H1 (cell line): ENCODE data around the gene TIMM23. TPM values are rescaled to one million over a fixed set of nuclear protein-coding genes. Genes with fewer than 3 reads are reported as not detected.
"Not testable (repeated sequence)": the region's sequence is repeated elsewhere in the genome, so short reads cannot be mapped to it uniquely, and the experiment has no call there.

Source experiments
- CTCF ChIA-PET: fragments of 300-600 bp; sonication (Branson Sonifier 250); formaldehyde crosslinking; loops from one replicate; lab custom pipeline; 2021; ENCODE audit not compliant: partially characterized antibody; lab: Charles Lee
- POLR2A ChIA-PET: fragments of 300-600 bp; sonication (Branson Sonifier 250); formaldehyde crosslinking; loops from one replicate; lab custom pipeline; 2021; ENCODE audit warnings: inconsistent platforms; ENCODE audit not compliant: partially characterized antibody; lab: Charles Lee
- DNase-seq, 2 experiments: peaks; one replicate each; pipeline versions ENCODE4 v3.0.0 to v3.0.0-alpha.2; 2010 to 2022; ENCODE audit warnings: low spot score in 2 of 2, low read depth in 1 of 2, mixed read lengths in 1 of 2
- FAIRE-seq: peaks from 2 replicates; lab custom pipeline; 2011; peaks lifted over from hg19 to GRCh38; lab: Jason Lieb, UNC
- H2AFZ ChIP-seq: 2 replicates; pipeline ENCODE4 v1.8.1; 2012; ENCODE audit warnings: low read length, inconsistent platforms
- H2AK5ac ChIP-seq: 2 replicates; pipeline ENCODE4 v1.6.1; 2013; ENCODE audit warnings: low read depth, low read length
- H2BK120ac ChIP-seq: replicated peaks from 2 replicates; pipeline ENCODE3; 2013; ENCODE audit warnings: low read depth, low read length, inconsistent platforms
- H2BK12ac ChIP-seq: 2 replicates; pipeline ENCODE4 v1.6.1; 2013; ENCODE audit warnings: low read depth, low read length
- H2BK15ac ChIP-seq: 2 replicates; pipeline ENCODE4 v1.6.1; 2013; ENCODE audit warnings: low read length
- H2BK20ac ChIP-seq: 2 replicates; pipeline ENCODE4 v1.6.1; 2013; ENCODE audit warnings: low read length
- H2BK5ac ChIP-seq: 2 replicates; pipeline ENCODE4 v1.6.1; 2013; ENCODE audit warnings: low read depth, low read length
- H3K14ac ChIP-seq: 2 replicates; pipeline ENCODE4 v1.6.1; 2013; ENCODE audit warnings: inconsistent platforms; ENCODE audit not compliant: insufficient read length
- H3K18ac ChIP-seq: 2 replicates; pipeline ENCODE4 v1.6.1; 2013; ENCODE audit warnings: low read length; ENCODE audit errors: extremely low read depth
- H3K23ac ChIP-seq: 2 replicates; pipeline ENCODE4 v1.6.1; 2013; ENCODE audit warnings: inconsistent platforms; ENCODE audit not compliant: insufficient read length
- H3K23me2 ChIP-seq: 2 replicates; pipeline ENCODE4 v1.6.1; 2013; ENCODE audit warnings: low read depth, low read length
- H3K27ac ChIP-seq: 2 replicates; pipeline ENCODE4 v1.6.1; 2011; ENCODE audit warnings: low read depth, low read length, inconsistent platforms
- H3K27me3 ChIP-seq, 4 experiments: replicated peaks in 1 of 4; 1 replicate in 1 of 4; 2 replicates in 3 of 4; pipeline versions ENCODE4 v1.6.1 to v1.8.1; 2011 to 2013; ENCODE audit warnings: low read length in 3 of 4, mild to moderate bottlenecking in 3 of 4, inconsistent platforms in 2 of 4, mixed read lengths in 2 of 4, moderate library complexity in 1 of 4; ENCODE audit not compliant: control insufficient read depth in 3 of 4, insufficient read depth in 3 of 4; ENCODE audit errors: extremely low read depth in 1 of 4
- H3K36me3 ChIP-seq, 4 experiments: 2 replicates each; pipeline versions ENCODE4 v1.6.1 to v1.8.1; 2011 to 2013; ENCODE audit warnings: mild to moderate bottlenecking in 4 of 4, low read length in 3 of 4, moderate library complexity in 2 of 4, control low read depth in 1 of 4, inconsistent platforms in 1 of 4; ENCODE audit not compliant: insufficient read depth in 4 of 4, control insufficient read depth in 2 of 4
- H3K4ac ChIP-seq: replicated peaks from 2 replicates; pipeline ENCODE3; 2013; ENCODE audit warnings: low read length, low read depth, mixed read lengths, inconsistent platforms; ENCODE audit not compliant: insufficient read length
- H3K4me1 ChIP-seq, 4 experiments: replicated peaks in 1 of 4; 1 replicate in 1 of 4; 2 replicates in 3 of 4; pipeline versions ENCODE4 v1.6.1 to v1.8.1; 2011 to 2013; ENCODE audit warnings: low read length in 3 of 4, inconsistent platforms in 2 of 4, mixed read lengths in 1 of 4; ENCODE audit not compliant: insufficient read depth in 4 of 4, control insufficient read depth in 3 of 4
- H3K4me2 ChIP-seq, 2 experiments: 2 replicates each; pipeline versions ENCODE4 v1.6.1 to v1.8.1; 2011 to 2013; ENCODE audit warnings: low read depth in 2 of 2, low read length in 2 of 2, control low read depth in 1 of 2, inconsistent platforms in 1 of 2, mild to moderate bottlenecking in 1 of 2; ENCODE audit not compliant: insufficient read depth in 1 of 2
- H3K4me3 ChIP-seq, 4 experiments: fragments of 200-600, 300-600 bp in 1 of 4; sonication (generic), shearing (Covaris generic), sonication (Bioruptor Twin) in 1 of 4; 2 replicates each; pipeline versions ENCODE4 v1.5.1 to v1.8.1; 2011 to 2016; ENCODE audit warnings: low read length in 4 of 4, low read depth in 3 of 4, control low read depth in 2 of 4, inconsistent platforms in 2 of 4, mild to moderate bottlenecking in 2 of 4, mixed read lengths in 1 of 4, moderate library complexity in 1 of 4; ENCODE audit not compliant: insufficient read depth in 2 of 4; ENCODE audit errors: extremely low read depth in 1 of 4
- H3K56ac ChIP-seq: replicated peaks from 2 replicates; pipeline ENCODE3; 2013; ENCODE audit warnings: low read depth, mild to moderate bottlenecking, mixed read lengths, low read length, inconsistent platforms; ENCODE audit not compliant: insufficient read length
- H3K79me1 ChIP-seq: 2 replicates; pipeline ENCODE4 v1.6.1; 2013; ENCODE audit warnings: low read depth, low read length, control low read depth
- H3K79me2 ChIP-seq, 2 experiments: 2 replicates each; pipeline versions ENCODE4 v1.6.1 to v1.8.1; 2012 to 2013; ENCODE audit warnings: low read length in 2 of 2, mild to moderate bottlenecking in 2 of 2, inconsistent platforms in 1 of 2; ENCODE audit not compliant: insufficient read depth in 2 of 2, control insufficient read depth in 1 of 2
- H3K9ac ChIP-seq, 4 experiments: replicated peaks in 1 of 4; 1 replicate in 1 of 4; 2 replicates in 3 of 4; pipeline versions ENCODE4 v1.6.1 to v1.8.1; 2011 to 2013; ENCODE audit warnings: low read depth in 3 of 4, low read length in 3 of 4, control low read depth in 2 of 4, mild to moderate bottlenecking in 2 of 4, moderate library complexity in 2 of 4, inconsistent platforms in 1 of 4; ENCODE audit errors: extremely low read depth in 1 of 4
- H3K9me3 ChIP-seq, 2 experiments: 2 replicates each; pipeline versions ENCODE4 v1.6.1 to v1.8.1; 2012 to 2013; ENCODE audit warnings: mild to moderate bottlenecking in 2 of 2, moderate library complexity in 2 of 2, control low read depth in 1 of 2, inconsistent platforms in 1 of 2, low read depth in 1 of 2, low read length in 1 of 2, mixed read lengths in 1 of 2; ENCODE audit not compliant: insufficient read depth in 2 of 2
- H4K20me1 ChIP-seq, 2 experiments: replicated peaks in 1 of 2; 2 replicates each; pipeline versions ENCODE3 to v1.8.1; 2011 to 2013; ENCODE audit warnings: inconsistent platforms in 2 of 2, low read length in 2 of 2, mild to moderate bottlenecking in 1 of 2; ENCODE audit not compliant: insufficient read depth in 2 of 2, control insufficient read depth in 1 of 2
- H4K5ac ChIP-seq: 2 replicates; pipeline ENCODE4 v1.6.1; 2013; ENCODE audit warnings: low read length, low read depth, mixed read lengths, inconsistent platforms; ENCODE audit not compliant: insufficient read length
- H4K8ac ChIP-seq: 2 replicates; pipeline ENCODE4 v1.8.0; 2013; ENCODE audit warnings: mild to moderate bottlenecking, moderate library complexity, low read length, inconsistent platforms; ENCODE audit not compliant: insufficient read depth; ENCODE audit errors: extremely low read depth
- H4K91ac ChIP-seq: replicated peaks from 2 replicates; pipeline ENCODE3; 2013; ENCODE audit warnings: low read length, mixed read lengths, inconsistent platforms; ENCODE audit not compliant: insufficient read length
- WGBS, 2 experiments: shearing (Covaris generic) in 1 of 2; methylation state at CpG; one replicate each; pipeline versions ENCODE4 v1.1.6 to v1.1.7; 2013 to 2015; ENCODE audit warnings: low lambda C conversion rate in 2 of 2, mixed read lengths in 2 of 2, inconsistent platforms in 1 of 2, low coverage in 1 of 2, missing lambda C conversion rate in 1 of 2; ENCODE audit not compliant: insufficient replicate concordance in 2 of 2, insufficient coverage in 1 of 2, insufficient read length in 1 of 2; ENCODE audit errors: extremely low coverage in 1 of 2, missing lambda C conversion rate in 1 of 2; 5-methylcytosine and 5-hydroxymethylcytosine counted together
- polyA plus RNA-seq, 7 experiments: library from polyadenylated mRNA; depleted of rRNA in 3 of 7; stranded (reverse) in 5 of 7; unstranded in 2 of 7; fragments of >200 nt in 5 of 7; fragments of 200-250 nt in 2 of 7; gene quantifications; 1 replicate in 5 of 7; 2 replicates in 1 of 7; 4 replicates in 1 of 7; pipeline versions ENCODE4 v1.2.1 to v1.2.3, GENCODE V29; 2011 to 2013; ENCODE audit warnings: missing spikeins in 2 of 7, mixed read lengths in 2 of 7
- total RNA-seq: library from RNA; stranded (reverse); fragmentation: NEBNext Ultra II Directional; extraction: Animal tissue kit (Norgen Biotek cat#: 25700); gene quantifications from 2 replicates; pipeline ENCODE4 v1.2.1, GENCODE V29; 2021

The TIMM23 gene
- total and polyA plus RNA-seq, 2 of the 8 experiments (the other 6 are each of a cell fraction or from before 2014, with no cell fraction given): 101 to 130 TPM

DNA sequence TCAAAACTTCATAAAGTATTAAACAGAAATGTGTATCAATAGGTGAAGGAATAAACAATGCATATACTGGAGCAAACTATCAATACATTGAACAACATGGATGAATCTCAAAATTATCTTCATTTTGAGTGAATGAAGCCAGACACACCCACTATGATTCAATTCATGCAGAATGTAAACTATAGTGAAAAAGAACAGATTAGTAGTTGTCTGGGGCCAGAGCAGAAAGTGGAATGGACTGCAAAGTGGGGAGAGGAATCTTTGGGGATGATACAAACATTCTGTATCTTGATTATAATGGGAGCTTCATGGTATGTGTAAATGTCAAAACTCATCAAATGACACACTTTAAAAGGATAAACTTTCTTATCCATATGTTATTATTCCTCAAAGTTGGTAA lies 23.5 kb upstream of the TIMM23 start:
- not testable (repeated sequence) for H3K56ac ChIP-seq, H2BK5ac ChIP-seq

DNA sequence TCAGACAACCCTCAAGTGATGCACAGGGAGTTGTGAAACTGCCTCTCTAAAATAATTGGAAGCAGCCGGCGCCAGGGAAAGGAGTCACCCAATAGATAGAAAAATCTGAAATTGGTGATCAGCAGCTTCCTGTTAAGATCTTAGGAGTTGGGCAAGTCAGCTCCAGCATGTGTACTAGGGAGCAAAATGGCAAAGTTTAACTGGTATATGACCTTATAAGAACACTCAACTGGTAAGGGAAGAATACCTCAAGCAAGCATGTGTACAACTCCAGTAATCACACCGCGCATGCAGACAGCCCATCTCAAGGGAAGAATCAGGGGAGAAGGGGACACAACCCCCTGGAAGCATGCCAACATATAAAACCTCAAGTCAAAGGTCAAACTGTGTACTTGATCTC lies 17.9 kb upstream of the TIMM23 start:
- H3K4ac ChIP-seq, H2BK120ac ChIP-seq, H3K4me3 ChIP-seq, H4K5ac ChIP-seq, H3K14ac ChIP-seq, H3K36me3 ChIP-seq, POLR2A ChIA-PET, H3K23me2 ChIP-seq, H3K18ac ChIP-seq, H2BK12ac ChIP-seq, H4K91ac ChIP-seq, H3K4me2 ChIP-seq, H3K23ac ChIP-seq, DNase-seq, H4K8ac ChIP-seq, H3K79me2 ChIP-seq, FAIRE-seq, H3K4me1 ChIP-seq, H2AFZ ChIP-seq, H2BK20ac ChIP-seq, H2BK5ac ChIP-seq, H4K20me1 ChIP-seq, CTCF ChIA-PET, H3K9me3 ChIP-seq, H2BK15ac ChIP-seq, H3K9ac ChIP-seq, H3K27me3 ChIP-seq, H2AK5ac ChIP-seq, H3K27ac ChIP-seq, H3K79me1 ChIP-seq, H3K56ac ChIP-seq: not testable (repeated sequence)
- 86% methylated on average over 4 of the region's 4 CpGs; no CpG with 5 or more reads in 1 of the 2 experiments for WGBS, 2 experiments

More for the DNA sequence above, 23.5 kb upstream of the TIMM23 start:
- H3K4me1 ChIP-seq, H4K20me1 ChIP-seq, H3K79me1 ChIP-seq, POLR2A ChIA-PET, H2BK12ac ChIP-seq, H3K36me3 ChIP-seq, H2AFZ ChIP-seq, FAIRE-seq, H2BK15ac ChIP-seq, H4K5ac ChIP-seq, H3K27ac ChIP-seq, H3K4me3 ChIP-seq, H3K79me2 ChIP-seq, H4K8ac ChIP-seq, H3K4me2 ChIP-seq, H3K9ac ChIP-seq, H3K23me2 ChIP-seq, H3K27me3 ChIP-seq, H3K23ac ChIP-seq, H2AK5ac ChIP-seq, H4K91ac ChIP-seq, CTCF ChIA-PET, H3K14ac ChIP-seq, H2BK120ac ChIP-seq, DNase-seq, H2BK20ac ChIP-seq, H3K4ac ChIP-seq, H3K18ac ChIP-seq, H3K9me3 ChIP-seq: not testable (repeated sequence)
